Smooth muscle cell (in vitro differentiated cells): ENCODE measurements around the gene VILL. TPM values are rescaled to one million over a fixed set of nuclear protein-coding genes. Genes with fewer than 3 reads are reported as not detected.

Source experiments
- DNase-seq: peaks from one replicate; lab custom pipeline; 2025; ENCODE audit not compliant: unreplicated experiment; lab: John Stamatoyannopoulos, UW
- H2AFZ ChIP-seq: fragments of 200-600 bp; sonication (generic); 2 replicates; pipeline ENCODE4 v1.6.0; 2016; ENCODE audit warnings: antibody characterized with exemption, low read depth, mild to moderate bottlenecking
- H3F3A ChIP-seq: fragments of 200-600 bp; sonication (generic); 2 replicates; pipeline ENCODE4 v1.6.0; 2017; ENCODE audit warnings: antibody characterized with exemption, low read depth
- H3K27ac ChIP-seq: fragments of 200-600 bp; sonication (generic); 2 replicates; pipeline ENCODE4 v1.5.1; 2016; ENCODE audit warnings: low read depth, mild to moderate bottlenecking
- H3K27me3 ChIP-seq: fragments of 200-600 bp; sonication (generic); 2 replicates; pipeline ENCODE4 v1.6.1; 2016; ENCODE audit warnings: low read depth, mild to moderate bottlenecking
- H3K36me3 ChIP-seq: fragments of 200-600 bp; sonication (generic); 2 replicates; pipeline ENCODE4 v1.5.1; 2016; ENCODE audit warnings: low read depth
- H3K4me1 ChIP-seq: fragments of 200-600 bp; sonication (generic); 2 replicates; pipeline ENCODE4 v1.5.1; 2016; ENCODE audit warnings: low read depth
- H3K4me2 ChIP-seq: fragments of 200-600 bp; sonication (generic); 2 replicates; pipeline ENCODE4 v1.6.0; 2016; ENCODE audit warnings: mild to moderate bottlenecking
- H3K4me3 ChIP-seq: fragments of 200-600 bp; sonication (generic); 2 replicates; pipeline ENCODE4 v1.5.1; 2016; ENCODE audit warnings: mild to moderate bottlenecking
- H3K79me2 ChIP-seq: fragments of 200-600 bp; sonication (generic); 2 replicates; pipeline ENCODE4 v1.6.0; 2016; ENCODE audit warnings: low read depth, mild to moderate bottlenecking
- H3K9ac ChIP-seq: fragments of 200-600 bp; sonication (generic); 2 replicates; pipeline ENCODE4 v1.6.0; 2016; ENCODE audit warnings: low read depth
- H3K9me3 ChIP-seq: fragments of 200-600 bp; sonication (generic); replicated peaks from 2 replicates; pipeline ENCODE4 v1.5.1; 2016; ENCODE audit warnings: low read depth
- H4K20me1 ChIP-seq: fragments of 200-600 bp; sonication (generic); 2 replicates; pipeline ENCODE4 v1.6.0; 2016; ENCODE audit warnings: low read depth
- WGBS: methylation state at CpG from one replicate; pipeline ENCODE4 v1.1.7; 2016; ENCODE audit warnings: low lambda C conversion rate; 5-methylcytosine and 5-hydroxymethylcytosine counted together
- polyA plus RNA-seq: library from polyadenylated mRNA; unstranded; fragments of >200 nt; fragmentation: Nextera tagmentation; extraction: Ambion mirVana; gene quantifications from 2 replicates; pipeline ENCODE4 v1.2.1, GENCODE V29; 2016
- total RNA-seq: library from RNA; depleted of rRNA; stranded (reverse); fragments of >200 nt; gene quantifications from 2 replicates; pipeline ENCODE4 v1.2.3, GENCODE V29; 2014
- TF ChIP-seq, protein P1 (sequence below): fragments of 200-600 bp; sonication (generic); IDR thresholded peaks from 2 replicates; pipeline ENCODE4 v1.5.1; 2017; ENCODE audit warnings: borderline replicate concordance, mild to moderate bottlenecking, antibody characterized with exemption; ENCODE audit not compliant: insufficient read depth, poor library complexity, severe bottlenecking

The VILL gene
- total and polyA plus RNA-seq, 2 experiments from 2014 or later, result 2.3 to 3.4 TPM

DNA sequence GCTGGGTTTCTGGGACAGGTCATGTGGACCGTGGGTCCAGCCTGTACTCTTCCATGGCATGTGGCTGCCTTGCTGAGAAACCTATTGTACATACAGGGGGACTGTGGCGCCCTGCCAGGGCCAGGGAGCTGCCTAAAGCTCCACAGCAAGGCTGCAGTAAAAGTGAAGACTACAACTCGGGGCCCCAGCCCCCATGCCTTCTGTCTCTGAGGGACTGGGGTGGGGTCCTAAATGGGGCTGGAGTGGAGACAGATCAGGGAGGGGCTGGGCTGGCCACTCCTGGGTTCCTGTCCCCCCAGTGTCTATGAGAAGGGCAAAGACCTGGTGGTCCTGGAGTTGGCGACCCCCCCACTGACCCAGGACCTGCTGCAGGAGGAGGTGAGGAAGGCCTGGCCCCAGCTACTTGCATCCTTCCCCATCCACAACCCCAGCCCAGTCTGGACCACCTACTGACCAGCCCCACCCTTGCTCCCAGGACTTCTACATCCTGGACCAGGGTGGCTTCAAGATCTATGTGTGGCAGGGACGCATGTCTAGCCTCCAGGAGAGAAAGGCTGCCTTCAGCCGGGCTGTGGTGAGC, 7.3 kb downstream of the VILL start:
- Histone ChIP-seq H2AFZ (no peak overlapping the region), H3K27ac (no peak overlapping the region), H3F3A (peaks cover 6% of the 10 kb centered on the region), H4K20me1 (no peaks in the 10 kb centered on the region), H3K36me3 (no peaks in the 10 kb centered on the region), H3K9me3 (no peaks in the 10 kb centered on the region), H3K27me3 (no peaks in the 10 kb centered on the region), H3K79me2 (no peaks in the 10 kb centered on the region), H3K4me3 (no peak overlapping the region), H3K4me1 (peaks cover 4% of the 10 kb centered on the region), H3K9ac (no peak overlapping the region), H3K4me2 (peak overlapping the region; percentile 91)
- WGBS, result 88% methylated on average over 6 of the region's 6 CpGs
- DNase-seq, result no peak
- TF ChIP-seq, protein P1, sequence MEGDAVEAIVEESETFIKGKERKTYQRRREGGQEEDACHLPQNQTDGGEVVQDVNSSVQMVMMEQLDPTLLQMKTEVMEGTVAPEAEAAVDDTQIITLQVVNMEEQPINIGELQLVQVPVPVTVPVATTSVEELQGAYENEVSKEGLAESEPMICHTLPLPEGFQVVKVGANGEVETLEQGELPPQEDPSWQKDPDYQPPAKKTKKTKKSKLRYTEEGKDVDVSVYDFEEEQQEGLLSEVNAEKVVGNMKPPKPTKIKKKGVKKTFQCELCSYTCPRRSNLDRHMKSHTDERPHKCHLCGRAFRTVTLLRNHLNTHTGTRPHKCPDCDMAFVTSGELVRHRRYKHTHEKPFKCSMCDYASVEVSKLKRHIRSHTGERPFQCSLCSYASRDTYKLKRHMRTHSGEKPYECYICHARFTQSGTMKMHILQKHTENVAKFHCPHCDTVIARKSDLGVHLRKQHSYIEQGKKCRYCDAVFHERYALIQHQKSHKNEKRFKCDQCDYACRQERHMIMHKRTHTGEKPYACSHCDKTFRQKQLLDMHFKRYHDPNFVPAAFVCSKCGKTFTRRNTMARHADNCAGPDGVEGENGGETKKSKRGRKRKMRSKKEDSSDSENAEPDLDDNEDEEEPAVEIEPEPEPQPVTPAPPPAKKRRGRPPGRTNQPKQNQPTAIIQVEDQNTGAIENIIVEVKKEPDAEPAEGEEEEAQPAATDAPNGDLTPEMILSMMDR, result no peak

DNA sequence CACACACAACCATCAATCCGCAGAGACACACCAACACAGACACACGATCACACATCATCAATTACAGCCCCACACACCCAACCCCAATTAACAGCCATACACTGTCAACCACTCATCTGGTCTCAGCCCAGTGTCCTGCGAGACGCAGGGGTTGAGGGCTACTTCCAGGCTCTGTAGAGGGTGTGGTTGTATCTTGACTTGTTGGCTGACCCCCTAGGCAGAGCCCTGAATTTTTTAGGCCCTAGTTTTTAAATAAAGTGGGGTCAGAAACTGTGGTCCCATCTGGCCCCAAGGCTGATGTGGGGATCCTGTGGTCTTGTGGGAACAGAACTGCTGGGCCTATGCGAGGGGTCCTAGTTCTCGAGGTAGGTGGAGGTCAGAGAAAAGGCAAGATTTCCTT, 9.2 kb downstream of the VILL start:
- TF ChIP-seq, protein P1, result no peak
- no peaks in the 10 kb centered on the region for H3K9me3 ChIP-seq
- WGBS, result 92% methylated on average over 6 of the region's 6 CpGs
- H3K27me3 ChIP-seq, result no peaks in the 10 kb centered on the region
- H4K20me1 ChIP-seq, result no peaks in the 10 kb centered on the region
- no peak for DNase-seq
- no peak overlapping the region for H3K9ac ChIP-seq
- H3K27ac ChIP-seq, result no peak overlapping the region
- no peak overlapping the region for H3K4me2 ChIP-seq
- H2AFZ ChIP-seq, result no peak overlapping the region
- H3K4me3 ChIP-seq, result no peak overlapping the region
- no peaks in the 10 kb centered on the region for H3K36me3 ChIP-seq
- no peaks in the 10 kb centered on the region for H3K4me1 ChIP-seq
- peaks cover 3% of the 10 kb centered on the region for H3F3A ChIP-seq
- no peaks in the 10 kb centered on the region for H3K79me2 ChIP-seq

DNA sequence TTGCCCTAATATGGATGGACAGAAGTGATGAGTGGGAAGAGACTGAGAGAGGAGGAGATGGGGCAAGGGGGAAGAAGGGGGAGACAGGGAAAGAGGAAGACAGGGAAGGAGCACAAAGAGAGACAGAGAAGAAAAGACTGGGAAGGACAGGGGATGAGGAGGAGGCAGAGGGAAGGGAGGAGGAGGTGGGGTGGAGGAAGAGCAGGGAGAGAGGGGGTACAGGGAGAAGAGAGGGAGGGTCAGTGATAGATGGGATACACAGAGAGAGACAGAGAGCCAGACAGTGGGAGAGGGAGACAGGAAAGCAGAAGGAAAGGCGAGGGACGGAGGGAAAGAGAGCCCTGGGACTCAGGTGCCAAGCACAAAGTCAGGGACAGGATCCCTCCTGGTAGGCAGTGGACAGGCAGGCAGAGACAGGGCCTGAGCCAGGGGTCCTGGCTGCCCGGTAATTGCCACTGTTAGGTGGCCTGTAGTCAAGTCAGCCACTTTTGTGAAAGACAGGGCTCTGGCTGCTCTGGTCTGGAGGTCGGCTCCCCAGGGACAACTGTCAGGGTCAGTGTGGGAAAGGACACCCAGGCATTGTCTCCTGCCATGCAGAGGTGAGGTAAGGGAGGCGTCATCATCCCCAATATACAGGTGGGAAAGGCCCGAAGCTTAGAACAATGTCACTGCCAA, 9.8 kb downstream of the VILL start:
- Histone ChIP-seq H3K27ac (no peak overlapping the region), H3K9ac (no peak overlapping the region), H4K20me1 (no peaks in the 10 kb centered on the region), H3K36me3 (no peaks in the 10 kb centered on the region), H3K4me2 (no peak overlapping the region), H3K27me3 (no peaks in the 10 kb centered on the region), H3K79me2 (no peaks in the 10 kb centered on the region), H3K9me3 (no peaks in the 10 kb centered on the region), H3K4me1 (no peaks in the 10 kb centered on the region), H3F3A (peaks cover 3% of the 10 kb centered on the region), H3K4me3 (no peak overlapping the region), H2AFZ (no peak overlapping the region)
- TF ChIP-seq, protein P1, result no peak
- no peak for DNase-seq
- WGBS, result 97% methylated on average over 6 of the region's 6 CpGs
